GM21717 (cell line): Measurements from ENCODE around the gene DTNA.
"Not testable (repeated sequence)": the region's sequence is repeated elsewhere in the genome, so short reads cannot be mapped to it uniquely, and the experiment has no call there.

Experiments used
- ATAC-seq: cut with Tn5 transposase; IDR thresholded peaks from one replicate; pipeline ENCODE4 v1.9.1; 2021; ENCODE audit warnings: mild to moderate bottlenecking, moderate library complexity; ENCODE audit not compliant: unreplicated experiment

The DTNA gene

DNA sequence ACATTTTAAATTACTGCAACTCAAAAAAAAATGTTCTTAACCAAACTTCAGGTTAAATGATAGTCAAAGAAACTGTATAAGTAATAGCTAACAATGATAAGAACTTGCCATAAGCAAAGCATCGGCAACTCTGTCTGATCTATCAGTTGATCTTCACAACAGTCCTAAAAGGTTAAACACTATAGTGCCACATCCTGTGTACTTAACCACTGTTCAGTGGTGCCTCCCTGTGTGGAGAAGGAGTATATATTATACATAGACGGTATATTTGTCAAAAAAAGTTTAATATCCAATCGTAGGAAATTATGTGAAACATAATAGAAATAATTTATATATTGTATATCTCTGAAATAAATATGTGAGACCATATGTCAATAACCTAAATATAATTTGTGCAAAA, 13.0 kb downstream of the DTNA start:
- no peak for ATAC-seq

DNA sequence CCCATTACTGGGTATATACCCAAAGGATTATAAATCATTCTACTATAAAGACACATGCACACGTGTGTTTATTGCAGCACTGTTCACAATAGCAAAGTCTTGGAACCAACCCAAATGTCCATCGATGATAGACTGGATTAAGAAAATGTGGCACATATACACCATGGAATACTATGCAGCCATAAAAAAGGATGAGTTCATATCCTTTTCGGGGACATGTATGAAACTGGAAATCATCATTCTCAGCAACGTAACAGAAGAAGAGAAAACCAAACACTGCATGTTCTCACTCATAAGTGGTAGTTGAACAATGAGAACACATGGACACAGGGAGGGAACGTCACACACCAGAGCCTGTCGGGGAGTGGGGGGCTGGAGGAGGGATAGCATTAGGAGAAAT, 15.6 kb downstream of the DTNA start:
- ATAC-seq: not testable (repeated sequence)

DNA sequence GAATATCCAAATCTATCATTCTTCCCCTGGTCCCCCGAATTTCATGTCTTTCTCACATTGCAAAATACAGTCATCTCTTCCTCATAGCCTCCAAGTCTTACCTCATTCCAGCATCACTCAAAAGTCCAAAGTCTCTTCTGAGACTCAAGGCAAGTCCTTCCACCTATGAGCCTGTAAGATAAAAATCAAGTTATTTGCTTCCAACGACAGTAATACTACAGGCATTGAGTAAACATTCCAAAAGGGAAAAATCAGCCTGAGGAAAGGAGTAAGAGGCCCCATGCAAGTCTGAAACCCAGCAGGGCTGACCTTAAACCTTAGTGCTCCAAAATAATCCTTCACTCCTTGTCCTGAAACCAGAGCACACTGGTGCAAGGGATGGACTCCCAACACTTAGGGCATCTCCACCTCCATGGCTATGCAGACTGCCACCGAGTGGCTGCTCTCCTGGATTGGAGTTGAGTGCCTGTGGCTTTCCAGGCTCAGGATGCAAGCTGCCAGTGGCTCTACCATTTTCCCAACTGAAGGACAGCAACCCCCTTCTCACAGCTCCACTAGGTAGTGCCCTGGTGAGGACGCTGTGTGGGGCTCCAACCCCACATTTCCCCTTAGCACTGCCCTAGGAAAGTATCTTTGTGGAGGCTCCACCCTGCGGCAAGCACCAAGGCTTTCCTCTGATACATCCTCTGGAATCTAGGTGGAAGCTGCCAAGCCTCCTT, 16.3 kb downstream of the DTNA start:
- ATAC-seq: no peak

DNA sequence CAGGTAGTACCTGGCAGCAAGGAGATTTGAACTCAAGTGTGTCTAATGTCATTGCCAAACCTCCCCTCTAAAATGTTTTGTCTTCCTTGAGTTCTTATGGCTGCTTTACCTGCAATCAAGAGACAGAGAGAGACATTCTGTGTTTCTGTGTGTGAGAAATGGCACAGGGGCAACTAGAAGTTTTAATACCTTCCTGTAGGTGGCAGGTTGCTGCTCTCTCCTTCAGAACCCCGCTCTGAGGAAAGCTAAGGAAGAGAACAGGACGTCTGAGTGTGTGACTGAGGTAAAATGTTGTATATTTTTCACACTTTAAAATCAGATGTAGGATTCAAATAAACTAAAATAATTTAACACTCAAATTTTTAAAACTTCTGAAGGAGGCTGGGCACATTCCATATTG, 19.2 kb downstream of the DTNA start:
- ATAC-seq: no peak

DNA sequence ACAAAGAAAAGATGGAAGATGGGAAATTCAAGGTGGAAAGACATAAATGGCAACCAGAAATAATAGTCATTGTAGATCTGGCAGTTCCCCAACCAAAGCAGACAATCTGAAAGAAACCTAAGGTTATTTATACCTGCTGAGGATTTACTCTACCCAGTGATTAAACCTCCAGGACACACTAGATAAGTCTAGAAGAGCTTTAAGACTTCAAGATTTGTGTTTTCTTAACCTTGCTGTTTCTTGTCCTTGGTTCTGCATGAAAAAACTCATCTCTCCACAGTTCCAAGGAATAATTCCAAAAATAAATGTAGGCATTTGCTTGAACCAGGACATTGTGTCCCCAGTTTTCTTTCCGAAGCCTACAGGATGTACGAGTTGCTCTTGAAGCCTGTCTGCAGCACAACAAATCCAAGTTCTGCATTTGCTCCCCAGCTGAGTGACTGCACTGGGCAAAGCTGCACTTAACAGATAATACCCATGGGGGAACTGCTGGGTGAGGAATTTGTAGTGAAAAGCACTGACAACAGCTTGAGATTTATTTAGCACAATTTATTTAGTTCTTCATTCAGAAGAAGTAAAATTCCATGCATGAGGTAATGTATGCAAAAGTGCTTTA, 19.8 kb downstream of the DTNA start:
- no peak for ATAC-seq

DNA sequence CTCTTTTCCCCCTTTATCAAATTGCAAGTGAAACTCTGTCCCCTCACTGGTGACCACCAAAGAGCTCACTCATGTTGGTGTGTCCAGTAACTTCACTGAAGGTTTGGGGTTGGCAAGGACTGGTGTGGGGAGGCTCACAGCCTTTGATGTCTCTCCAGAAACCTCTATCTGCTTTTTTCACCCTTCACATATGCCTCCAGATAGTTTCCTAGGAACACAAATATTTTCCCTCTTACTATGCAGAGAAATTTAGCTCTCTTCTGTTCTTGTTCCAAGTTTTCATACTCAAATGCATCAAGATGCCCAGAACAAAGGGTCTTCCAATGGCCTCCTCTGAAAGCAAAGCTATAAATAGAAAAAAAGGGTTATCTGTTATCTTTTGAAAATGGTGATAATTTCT, 20.7 kb downstream of the DTNA start:
- no peak for ATAC-seq

DNA sequence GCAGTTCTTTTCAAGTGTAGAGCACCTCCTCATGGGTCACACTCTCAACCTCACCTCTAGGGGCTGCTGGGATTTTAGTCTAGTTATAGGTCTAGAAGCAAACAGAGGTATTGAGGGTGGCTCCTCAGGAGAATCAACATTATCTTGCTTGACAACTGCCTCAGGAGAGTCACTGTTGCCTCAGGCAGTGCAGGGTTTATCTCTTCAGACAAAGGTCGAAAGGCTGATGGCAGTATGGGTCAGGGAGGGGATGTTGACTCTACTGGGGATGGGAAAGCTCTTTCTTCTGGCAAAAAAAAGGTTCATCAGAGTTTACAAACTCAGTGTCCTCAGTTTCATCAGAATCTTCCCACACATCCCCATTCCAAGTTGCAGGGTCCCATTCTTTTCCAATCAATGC, 24.0 kb downstream of the DTNA start:
- ATAC-seq: no peak

DNA sequence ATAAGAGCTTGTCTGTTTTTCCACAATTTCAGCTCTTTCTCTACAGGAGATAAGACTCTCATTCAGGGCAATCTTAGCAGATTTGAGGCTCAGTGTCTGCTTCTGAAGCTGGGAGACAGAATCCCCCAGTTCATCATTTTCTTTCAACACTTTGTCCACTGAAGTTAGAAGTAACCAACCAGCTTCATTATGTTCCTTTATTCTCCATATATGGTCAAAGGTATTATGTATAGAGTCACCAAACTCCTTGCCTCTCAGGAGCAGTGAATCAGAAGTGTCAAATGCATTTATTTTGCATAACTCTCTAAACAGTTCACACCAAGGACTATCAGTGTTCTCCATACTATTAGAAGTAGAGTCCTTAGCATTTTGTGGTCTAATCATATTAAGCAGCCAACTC, 24.4 kb downstream of the DTNA start:
- not testable (repeated sequence) for ATAC-seq

DNA sequence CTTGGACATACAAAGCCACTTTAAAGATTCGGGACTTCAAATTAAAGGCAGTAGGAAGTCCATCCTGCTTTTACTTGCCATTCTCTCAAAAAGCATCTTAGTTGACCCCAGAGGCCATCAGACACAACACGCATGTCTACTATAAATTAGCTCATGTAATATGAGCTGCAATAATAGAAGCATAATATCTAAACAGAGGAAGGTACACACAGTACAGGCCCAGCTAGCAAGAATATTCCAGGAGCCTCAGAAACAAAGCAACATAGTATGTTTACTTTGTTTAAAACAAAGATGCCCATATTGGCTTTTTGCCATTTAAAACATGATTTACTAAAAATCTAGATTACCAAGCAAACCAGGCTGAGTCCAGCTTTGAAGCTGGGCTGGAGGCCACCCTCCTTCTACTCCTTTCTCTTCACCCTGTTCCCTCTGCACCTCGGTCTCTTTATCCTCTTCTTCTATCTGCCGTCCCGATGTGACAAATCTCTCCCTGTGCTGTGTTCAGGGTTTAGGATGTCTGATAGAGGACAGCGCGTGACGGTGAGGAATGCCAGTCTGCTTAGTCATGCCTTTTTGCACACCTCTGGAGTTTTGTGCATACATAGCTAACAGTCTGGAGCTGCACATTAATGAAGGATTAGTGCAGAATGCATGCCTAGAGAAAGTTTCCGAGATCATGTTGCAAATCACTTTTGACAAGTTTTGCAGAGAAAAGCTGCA, 28.2 kb downstream of the DTNA start:
- no peak for ATAC-seq

DNA sequence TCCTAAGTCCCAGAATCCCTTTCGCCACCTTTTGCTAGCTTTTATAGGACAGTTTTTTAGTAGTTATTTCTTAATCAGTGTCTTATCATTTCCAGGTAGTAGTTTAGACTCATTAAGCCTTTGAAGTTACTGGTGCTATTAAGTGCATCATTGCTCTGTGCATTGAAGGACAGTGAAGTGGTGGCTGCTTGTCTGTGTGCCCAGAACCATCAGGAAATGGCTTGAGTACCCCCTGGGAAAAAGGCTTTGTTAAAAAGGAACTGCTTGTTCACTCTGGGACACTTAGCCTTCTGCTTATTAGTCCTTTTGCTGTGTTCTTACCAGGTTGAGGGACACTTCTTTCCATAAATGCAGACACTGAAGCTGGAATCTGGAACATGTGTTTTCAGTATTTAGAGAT, 30.0 kb downstream of the DTNA start:
- ATAC-seq: no peak

DNA sequence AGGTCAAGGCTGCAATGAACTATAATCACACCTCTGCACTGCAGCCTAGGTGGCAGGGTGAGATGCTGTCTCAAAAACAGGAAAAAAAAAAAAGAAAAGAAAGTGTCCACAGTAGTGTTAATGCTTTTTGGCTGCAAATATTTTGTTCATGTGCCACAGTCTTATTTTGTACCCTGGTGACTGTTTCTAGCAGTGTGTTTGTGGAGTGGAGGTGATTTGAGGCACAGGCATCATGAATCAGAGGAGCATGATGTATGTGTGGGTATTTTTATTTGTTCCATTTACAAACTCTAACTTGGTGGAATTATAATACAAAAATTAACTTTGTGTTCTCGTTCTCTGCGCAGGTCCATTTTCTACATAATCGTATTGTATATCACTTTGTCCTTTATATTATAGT, 30.6 kb downstream of the DTNA start:
- no peak for ATAC-seq

DNA sequence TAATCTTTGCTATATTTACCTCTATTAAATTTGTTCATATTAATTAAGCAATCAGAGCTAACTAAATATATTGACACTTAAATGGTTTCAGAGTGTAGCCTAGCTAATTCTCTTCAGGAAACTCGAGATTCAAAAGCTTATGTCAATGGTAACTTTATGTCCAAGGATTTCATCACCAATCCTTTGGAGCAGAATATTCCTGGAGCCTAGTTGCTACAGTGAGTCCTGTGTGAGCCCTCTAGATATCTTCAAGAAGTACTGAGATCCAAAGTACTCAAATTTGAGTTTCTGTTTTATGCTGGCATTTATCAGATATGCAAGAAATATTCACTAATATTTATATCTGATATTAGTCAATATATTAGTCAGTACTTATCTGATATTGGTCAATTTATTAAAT, 31.3 kb downstream of the DTNA start:
- ATAC-seq: no peak

DNA sequence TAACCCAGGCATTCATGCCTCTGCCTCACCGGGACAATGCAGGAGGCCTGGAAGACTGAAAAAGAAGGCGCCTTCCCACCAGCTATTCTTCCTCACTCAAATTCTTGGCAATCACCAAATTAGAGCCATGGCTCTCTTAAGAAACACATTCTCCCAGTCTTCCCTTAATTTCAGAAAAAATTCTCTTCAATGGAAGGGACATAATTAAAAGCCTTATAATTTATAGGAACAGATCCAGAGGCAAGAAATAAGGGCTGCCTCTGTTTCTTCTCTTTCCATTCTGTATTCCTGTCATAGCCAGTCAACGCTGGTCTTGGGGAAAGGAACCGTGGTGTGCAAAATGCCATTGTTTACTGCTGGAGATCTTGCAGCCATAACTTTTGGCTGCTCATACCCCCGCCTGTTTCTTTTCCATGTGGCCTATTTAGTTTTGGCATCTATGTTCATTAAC, 32.8 kb downstream of the DTNA start:
- no peak for ATAC-seq

DNA sequence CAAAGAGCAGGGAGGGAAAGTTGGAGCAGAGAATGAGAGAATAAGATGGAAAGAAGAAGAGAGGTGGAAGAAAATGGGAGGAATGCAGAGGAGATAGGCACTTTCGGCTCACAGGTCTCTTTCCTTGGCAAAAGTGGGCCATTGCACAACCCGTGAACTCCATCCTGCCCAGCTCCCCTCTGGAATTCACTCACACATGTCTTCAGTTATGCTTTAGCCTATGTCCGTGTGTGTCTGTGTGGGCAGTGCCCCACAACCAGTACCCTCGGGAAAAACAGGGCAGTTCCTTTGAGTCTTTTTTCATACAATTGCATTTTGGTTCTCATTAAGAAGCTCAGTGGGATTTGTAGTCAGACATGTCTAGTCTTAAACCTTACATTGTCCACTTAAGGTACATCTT, 34.5 kb downstream of the DTNA start:
- ATAC-seq: no peak

DNA sequence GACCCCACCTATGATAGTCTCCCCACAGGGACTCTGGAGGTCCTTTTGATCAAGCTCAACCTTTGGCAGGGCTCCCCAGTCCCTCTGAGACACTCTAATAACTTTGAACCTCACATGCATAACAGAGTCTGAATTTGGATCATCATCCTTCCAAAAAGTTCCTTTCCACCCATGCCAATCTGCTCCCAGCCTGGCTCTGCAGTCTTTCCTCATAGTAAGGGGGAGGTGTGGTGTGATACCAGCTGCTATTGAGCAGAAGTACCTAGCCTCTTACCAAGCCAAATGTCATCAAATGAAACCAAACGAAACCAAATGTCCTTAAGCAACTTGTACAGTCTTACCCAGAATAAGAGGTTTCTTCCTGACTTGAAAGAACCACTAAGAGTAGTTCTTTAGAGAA, 36.5 kb downstream of the DTNA start:
- ATAC-seq: no peak

DNA sequence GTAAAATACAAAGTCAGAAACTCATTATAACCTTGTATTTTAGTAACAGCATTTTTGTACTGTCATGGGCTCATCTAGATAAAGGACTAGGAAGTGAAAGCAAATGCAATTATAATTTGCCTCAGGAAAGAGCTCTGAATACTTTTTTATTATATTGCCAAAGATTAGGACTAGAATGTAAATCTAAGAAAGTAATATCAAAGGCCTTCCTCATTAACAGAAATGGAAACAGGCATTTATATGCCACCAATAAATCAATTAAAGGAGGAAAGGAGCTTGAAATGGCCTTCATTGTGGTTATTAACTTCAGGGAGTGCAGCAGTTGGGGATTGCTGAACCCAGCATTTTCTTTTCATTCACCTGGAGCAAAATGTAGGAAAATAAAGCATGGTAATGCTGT, 39.6 kb downstream of the DTNA start:
- no peak for ATAC-seq

DNA sequence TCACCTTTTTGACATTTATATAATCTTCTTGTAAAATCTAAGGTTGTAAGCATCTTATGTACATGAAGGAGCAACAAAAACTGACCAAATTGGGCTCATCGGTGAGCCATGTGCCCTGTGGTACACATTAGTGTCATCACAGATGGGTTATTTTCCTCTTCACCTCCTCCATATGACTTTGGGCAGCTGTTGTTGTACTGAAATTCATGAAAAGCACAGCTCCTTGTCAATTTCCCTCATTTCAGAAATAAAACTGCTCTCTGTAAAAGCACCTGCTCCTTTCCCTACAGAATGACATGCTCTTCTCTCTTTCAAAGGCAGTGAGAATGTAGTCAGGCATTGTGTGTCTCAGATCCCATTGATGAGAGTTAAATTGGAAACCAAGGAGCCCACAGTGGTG, 42.0 kb downstream of the DTNA start:
- no peak for ATAC-seq

DNA sequence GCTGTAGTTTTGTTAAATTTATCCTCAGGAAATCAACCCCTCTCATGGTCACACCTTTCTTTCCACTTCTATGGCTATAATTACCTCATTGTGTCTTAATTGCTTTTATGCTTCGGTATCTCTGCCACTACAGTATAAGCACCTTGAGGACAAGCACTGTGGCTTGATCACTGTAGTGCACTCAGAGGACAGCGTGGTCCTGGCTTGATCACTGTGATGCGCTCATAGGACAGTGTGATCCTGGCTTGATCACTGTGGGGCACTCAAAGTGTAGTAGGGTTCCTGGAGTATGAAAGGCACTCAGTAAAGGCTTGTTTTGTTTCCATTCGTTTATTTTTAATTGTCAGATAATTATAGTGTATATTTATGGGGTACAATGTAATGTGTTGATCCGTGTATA, 44.2 kb downstream of the DTNA start:
- ATAC-seq: no peak

DNA sequence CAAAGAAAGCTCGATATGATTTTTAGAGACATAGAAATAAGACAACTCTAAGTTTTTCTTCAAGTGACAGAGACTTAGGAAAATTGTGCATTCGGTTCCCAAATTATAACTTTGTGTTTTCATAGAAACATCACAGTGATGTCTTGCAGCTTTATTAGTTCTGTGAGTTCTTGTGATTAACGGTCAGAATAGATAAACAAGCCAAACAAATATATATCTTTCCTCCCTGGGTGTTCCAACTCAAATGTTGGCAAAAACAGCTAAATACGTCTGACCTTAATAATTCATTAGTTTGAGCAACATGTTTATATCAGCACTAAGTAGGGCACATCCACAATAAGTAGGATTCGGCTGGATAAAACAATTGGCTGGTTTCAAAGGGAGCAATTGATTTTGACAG, 47.6 kb downstream of the DTNA start:
- ATAC-seq: no peak

DNA sequence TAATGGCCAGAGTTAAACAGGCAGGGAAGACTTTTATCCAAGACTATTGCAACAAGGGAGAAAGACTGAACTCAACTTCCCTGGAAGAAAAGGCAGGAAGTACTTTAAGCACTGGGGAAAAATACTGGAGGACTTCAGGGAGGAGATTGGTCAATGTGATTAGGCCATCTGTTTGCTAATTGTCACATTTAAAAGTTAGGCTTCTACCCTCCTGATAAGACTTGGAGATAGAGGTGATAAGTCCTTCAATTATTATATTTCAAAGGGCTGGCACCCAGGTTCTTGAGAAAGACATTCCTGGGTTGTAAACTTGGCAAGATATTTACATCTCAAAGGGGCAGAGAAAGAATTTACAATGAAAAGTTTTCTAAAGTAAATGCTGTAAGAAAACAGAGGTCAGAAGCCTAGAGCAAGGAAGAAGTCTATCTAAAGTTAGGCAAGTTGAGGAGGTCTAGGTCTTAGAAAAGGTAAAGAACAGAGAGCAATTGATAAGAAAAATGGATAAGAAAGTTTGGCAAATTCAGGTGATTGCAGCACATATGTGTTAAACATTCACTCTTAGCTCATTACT, 48.4 kb downstream of the DTNA start:
- no peak for ATAC-seq

DNA sequence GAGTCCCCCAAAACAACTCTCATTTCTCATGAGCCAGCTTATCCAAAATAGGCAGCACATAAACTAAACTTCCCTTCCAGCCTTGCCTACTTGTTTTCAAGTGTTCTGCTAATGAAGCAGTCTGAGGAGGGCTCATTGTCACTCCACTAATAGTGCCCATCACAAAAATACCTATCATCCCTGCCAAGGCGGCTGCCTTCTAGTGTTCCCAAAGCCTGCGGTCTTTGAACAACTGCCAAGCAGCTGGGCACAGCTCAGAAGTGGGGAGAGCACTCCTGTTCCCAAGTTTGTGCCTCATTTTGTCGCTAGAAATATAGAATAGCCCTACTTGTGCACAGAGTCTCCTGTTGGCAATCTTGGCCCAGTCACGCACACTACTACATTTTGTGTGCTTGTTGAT, 50.3 kb downstream of the DTNA start:
- no peak for ATAC-seq

DNA sequence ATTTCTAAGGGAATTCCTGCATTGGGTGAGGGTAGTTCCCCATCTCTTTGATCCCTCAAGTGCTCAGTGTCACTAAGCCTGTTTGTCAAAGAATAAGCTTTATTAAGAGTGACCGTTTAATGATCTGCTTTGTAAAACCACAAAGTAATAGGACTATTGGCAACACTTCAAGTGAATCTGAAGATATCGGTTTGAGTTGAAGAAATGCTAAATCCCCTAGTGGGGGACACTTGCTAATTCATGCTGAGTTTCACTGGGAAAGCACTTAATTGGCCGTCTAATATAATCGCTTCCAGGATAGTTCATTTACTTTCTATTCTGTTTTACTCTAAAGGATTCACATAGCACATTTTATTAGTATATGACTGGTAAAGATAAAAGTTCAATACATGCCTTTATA, 54.4 kb downstream of the DTNA start:
- ATAC-seq: no peak
